Measurements from ENCODE around the gene RHOU. TPM values are rescaled to one million over a fixed set of nuclear protein-coding genes. Genes with fewer than 3 reads are reported as not detected.

The RHOU gene
- polyA plus RNA-seq, 2 of the 4 experiments (the other 2 are of a cell fraction): 11.5 to 14.7 TPM

- TF ChIP-seq HOXB13 (CRISPR knock-in tag; IDR thresholded peaks at IDR 0.05; ENCODE audit: low read depth): no peak
These were observed 750 bp downstream of the RHOU start (continued) for GRCh38 chr1:228735871-228736586.

GRCh38 chr1:228736844-228737445 is 1.7 kb downstream of the RHOU start:
- ChIA-PET POLR2A (no interaction called here), CTCF (interaction anchor here (1.0 to 3.8 kb wide), 8 partner anchors 23 to 518 kb away, joined by 3 to 82 read pairs (median 6); no protein-coding TSS in a partner anchor)
- FAIRE-seq (no peak), DNase-seq (ENCODE audit: low read depth in 1 of 2, low spot score in 1 of 2) (no peak), ATAC-seq (no peak)
- TF ChIP-seq HOXB13 (CRISPR knock-in tag; IDR thresholded peaks at IDR 0.05; ENCODE audit: low read depth): no peak
- TF ChIP-seq KDM1A (IDR thresholded peaks at IDR 0.05; ENCODE audit: low read depth): no peak
- no peak for TF ChIP-seq ATOH8 (CRISPR knock-in tag; IDR thresholded peaks at IDR 0.05; ENCODE audit: low read depth)
- TF ChIP-seq GATA3 (IDR thresholded peaks at IDR 0.05; ENCODE audit: borderline replicate concordance): no peak
- TF ChIP-seq PBX3 (IDR thresholded peaks at IDR 0.05): no peak
- no peak for TF ChIP-seq HDAC2 (IDR thresholded peaks at IDR 0.05)
- no peak for TF ChIP-seq POLR2A (IDR thresholded peaks at IDR 0.05; ENCODE audit: low read length)
- TF ChIP-seq TP53 (CRISPR knock-in tag; IDR thresholded peaks at IDR 0.05): no peak
- Histone ChIP-seq H3K4me3 (peak overlapping the region; percentile 88), H3K27ac (peak overlapping the region; percentile 24 to 93; a peak in 2 of 6 replicates), H3K4me1 (peaks cover 18% of the 10 kb centered on the region; the same call in 2 of the 3 replicates), H3K9me3 (no peaks in the 10 kb centered on the region), H3K4me2 (peak overlapping the region; percentile 60)
- WGBS (ENCODE audit: missing lambda C conversion rate): 85% methylated on average over 5 of the region's 5 CpGs

GRCh38 chr1:228737601-228738041 is 2.3 kb downstream of the RHOU start:
- no peak for ATAC-seq
- Histone ChIP-seq H3K4me2 (peak overlapping the region; percentile 60), H3K9me3 (no peaks in the 10 kb centered on the region), H3K27ac (0 out of 6 replicates have a peak overlapping the region, but pooled peaks of 1 of the 2 experiments have one; percentile 9), H3K4me3 (no peak overlapping the region), H3K4me1 (peaks cover 18% of the 10 kb centered on the region; the same call in 2 of the 3 replicates)
- POLR2A ChIA-PET: no interaction called here
- no peak for FAIRE-seq
- no peak for TF ChIP-seq HEYL (CRISPR knock-in tag; IDR thresholded peaks at IDR 0.05)
- TF ChIP-seq MAFK (IDR thresholded peaks at IDR 0.05; ENCODE audit: partially characterized antibody): no peak
- TF ChIP-seq EHMT2 (IDR thresholded peaks at IDR 0.05; ENCODE audit: low read depth): no peak
- no peak for TF ChIP-seq EP300 (IDR thresholded peaks at IDR 0.05)
- no peak for TF ChIP-seq FOXS1 (CRISPR knock-in tag; IDR thresholded peaks at IDR 0.05)
- no peak for TF ChIP-seq PHF8 (IDR thresholded peaks at IDR 0.05; ENCODE audit: borderline replicate concordance, low read depth)
- DNase-seq (ENCODE audit: low read depth in 1 of 2, low spot score in 1 of 2): no peak
- WGBS (ENCODE audit: missing lambda C conversion rate): 89% methylated on average over 8 of the region's 8 CpGs
- CTCF ChIA-PET: interaction anchor here (0.6 to 2.7 kb wide), 2 partner anchors 490 to 518 kb away, joined by 3 to 30 read pairs; no protein-coding TSS in a partner anchor

- FAIRE-seq (no peak), DNase-seq (ENCODE audit: low read depth in 1 of 2, low spot score in 1 of 2) (no peak), ATAC-seq (no peak)
- peaks cover 18% of the 10 kb centered on the region; the same call in 2 of the 3 replicates for H3K4me1 ChIP-seq
- H3K9me3 ChIP-seq: no peaks in the 10 kb centered on the region
- 91% methylated on average over 4 of the region's 4 CpGs for WGBS (ENCODE audit: missing lambda C conversion rate)
- H3K4me2 ChIP-seq: no peak overlapping the region
- POLR2A ChIA-PET: no interaction called here
- H3K27ac ChIP-seq: no peak overlapping the region
- no peak overlapping the region for H3K4me3 ChIP-seq
- CTCF ChIA-PET: interaction anchor here (1.0 to 2.7 kb wide), 3 partner anchors 19 to 491 kb away, joined by 3 to 30 read pairs (median 3); no protein-coding TSS in a partner anchor
- TF ChIP-seq ZC3H11A (IDR thresholded peaks at IDR 0.05): no peak
- TF ChIP-seq KDM5A (IDR thresholded peaks at IDR 0.05): no peak
- no peak for TF ChIP-seq ESRRA (IDR thresholded peaks at IDR 0.05; ENCODE audit: borderline replicate concordance, low read length)
- TF ChIP-seq EHF (CRISPR knock-in tag; IDR thresholded peaks at IDR 0.05): no peak
- TF ChIP-seq ZSCAN20 (CRISPR knock-in tag; IDR thresholded peaks at IDR 0.05): no peak
- TF ChIP-seq CHD4 (IDR thresholded peaks at IDR 0.05; ENCODE audit: borderline replicate concordance): no peak
- no peak for TF ChIP-seq CHD2 (IDR thresholded peaks at IDR 0.05; ENCODE audit: low read length, partially characterized antibody)
- TF ChIP-seq TFCP2L1 (CRISPR knock-in tag; IDR thresholded peaks at IDR 0.05): no peak
- no peak for TF ChIP-seq JUNB (IDR thresholded peaks at IDR 0.05)
- TF ChIP-seq JUN (IDR thresholded peaks at IDR 0.05): no peak
- no peak for TF ChIP-seq PHF8 (IDR thresholded peaks at IDR 0.05; ENCODE audit: borderline replicate concordance, low read depth)
- TF ChIP-seq CBX2 (IDR thresholded peaks at IDR 0.05; ENCODE audit: borderline replicate concordance, low read depth): no peak
- TF ChIP-seq GATA3 (IDR thresholded peaks at IDR 0.05; ENCODE audit: borderline replicate concordance): no peak
- no peak for TF ChIP-seq FOSL2 (IDR thresholded peaks at IDR 0.05)
- no peak for TF ChIP-seq FOSL2 (CRISPR knock-in tag; IDR thresholded peaks at IDR 0.05)
- TF ChIP-seq SMC3 (IDR thresholded peaks at IDR 0.05): no peak
- no peak for TF ChIP-seq ZFP36 (IDR thresholded peaks at IDR 0.05; ENCODE audit: borderline replicate concordance, partially characterized antibody)
These were observed 4.5 kb downstream of the RHOU start for GRCh38 chr1:228739826-228740225.

All from A549 (cell line).